GM18951 (cell line): ENCODE data around the gene SHQ1.
"Not testable (repeated sequence)": the region's sequence is repeated elsewhere in the genome, so short reads cannot be mapped to it uniquely, and the experiment has no call there.

ENCODE experiments used
- POLR2A ChIP-seq: IDR thresholded peaks from 4 replicates; pipeline ENCODE4 v1.6.1; 2011; ENCODE audit warnings: mild to moderate bottlenecking; ENCODE audit not compliant: insufficient read length, insufficient read depth; ENCODE audit errors: extremely low read depth
- in situ Hi-C: fragments of 300-500 bp; cut with MboI; formaldehyde crosslinking; loops from one replicate; pipeline ENCODE4 v1.12.0; 2022; ENCODE audit warnings: low sequenced_read_pairs, mixed read lengths, inconsistent platforms; ENCODE audit not compliant: unreplicated experiment

Gene SHQ1

DNA sequence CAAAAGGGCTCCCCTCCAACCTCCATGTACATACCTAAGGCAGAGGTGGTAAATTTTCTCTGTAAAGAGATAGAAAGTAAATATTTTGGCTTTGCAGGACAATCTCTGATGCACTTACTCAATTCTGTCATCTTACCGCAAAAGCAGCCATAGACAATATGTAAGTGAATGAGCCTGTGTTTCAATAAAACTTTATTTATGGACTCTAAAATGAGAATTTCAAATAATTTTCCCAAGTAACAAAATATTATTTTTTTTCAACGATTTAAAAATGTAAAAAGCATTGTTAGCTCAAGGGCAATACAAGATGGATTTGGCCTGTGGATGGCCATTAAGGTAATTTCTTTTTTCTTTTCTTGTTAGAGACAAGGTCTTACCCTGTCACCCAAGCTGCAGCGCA lies 44.7 kb downstream of the SHQ1 start:
- TF ChIP-seq POLR2A: no peak
- in situ Hi-C loops: no loop called here

DNA sequence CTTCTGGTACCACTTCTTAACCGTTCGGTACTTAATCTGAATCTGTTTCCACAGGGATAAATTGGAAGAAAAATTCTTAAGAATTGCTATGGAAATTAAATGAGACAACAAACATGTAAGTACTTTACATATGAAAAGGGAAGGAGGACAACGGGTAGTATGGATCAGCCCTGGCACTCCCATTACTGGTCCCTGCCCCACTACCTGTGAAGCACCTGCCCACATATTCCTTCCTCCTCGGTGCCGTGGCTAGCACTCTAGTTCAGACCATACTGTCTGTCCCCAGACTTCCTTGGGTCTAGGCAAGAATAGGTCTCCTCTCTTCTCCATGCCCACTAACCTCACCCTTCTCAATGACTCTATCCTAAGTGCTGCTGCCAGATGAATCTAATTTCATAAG lies 46.2 kb downstream of the SHQ1 start:
- no peak for TF ChIP-seq POLR2A
- in situ Hi-C loops: no loop called here

DNA sequence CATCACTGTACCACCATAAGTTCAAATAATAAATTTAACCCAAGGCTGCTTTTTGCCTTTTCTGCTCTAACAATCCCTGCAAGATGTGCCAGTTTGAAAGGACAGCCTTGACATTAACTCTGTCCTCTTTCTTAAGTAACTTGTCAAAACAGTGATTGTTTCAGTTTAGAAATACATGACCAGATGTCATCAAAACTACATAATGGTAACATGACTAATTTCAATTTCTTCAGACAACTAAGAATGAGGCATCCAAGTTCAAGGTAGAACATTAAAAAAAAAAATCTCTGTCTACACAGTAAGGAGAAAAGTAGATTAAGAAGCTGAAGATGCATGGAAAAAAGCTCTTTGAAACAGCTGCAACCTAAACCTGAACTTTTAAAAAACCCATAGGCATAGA lies 47.4 kb downstream of the SHQ1 start:
- in situ Hi-C loops: no loop called here
- TF ChIP-seq POLR2A: no peak

DNA sequence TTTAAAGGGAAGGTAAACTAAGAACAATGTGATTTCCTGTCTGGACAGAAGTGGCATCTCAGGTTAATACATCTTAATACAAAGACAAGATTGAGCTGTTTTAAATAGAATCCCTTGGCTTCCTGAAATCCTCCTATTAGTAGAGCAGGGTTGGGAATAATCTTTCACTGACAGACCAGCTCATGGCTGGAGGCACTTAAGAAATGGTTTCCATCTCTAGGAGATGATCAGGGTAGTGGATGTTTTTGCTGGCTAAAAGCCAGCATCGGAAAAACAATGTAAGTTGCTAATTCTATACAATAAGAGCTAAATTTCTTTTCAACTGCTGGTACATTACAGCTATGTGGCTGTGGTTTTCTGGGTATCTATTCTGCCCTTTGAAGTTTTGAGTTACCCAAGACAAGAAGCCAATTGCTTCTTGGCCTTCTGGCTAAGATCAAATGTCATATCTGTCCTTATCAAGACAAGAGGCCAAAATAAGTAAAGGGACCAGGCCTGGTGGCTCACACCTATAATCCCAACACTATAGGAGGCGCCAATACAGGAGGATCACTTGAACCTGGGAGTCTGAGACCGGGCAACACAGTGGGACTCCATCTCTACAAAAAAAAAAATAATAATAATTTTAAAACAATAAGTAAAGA lies 49.6 kb downstream of the SHQ1 start:
- no peak for TF ChIP-seq POLR2A
- in situ Hi-C loops: no loop called here

DNA sequence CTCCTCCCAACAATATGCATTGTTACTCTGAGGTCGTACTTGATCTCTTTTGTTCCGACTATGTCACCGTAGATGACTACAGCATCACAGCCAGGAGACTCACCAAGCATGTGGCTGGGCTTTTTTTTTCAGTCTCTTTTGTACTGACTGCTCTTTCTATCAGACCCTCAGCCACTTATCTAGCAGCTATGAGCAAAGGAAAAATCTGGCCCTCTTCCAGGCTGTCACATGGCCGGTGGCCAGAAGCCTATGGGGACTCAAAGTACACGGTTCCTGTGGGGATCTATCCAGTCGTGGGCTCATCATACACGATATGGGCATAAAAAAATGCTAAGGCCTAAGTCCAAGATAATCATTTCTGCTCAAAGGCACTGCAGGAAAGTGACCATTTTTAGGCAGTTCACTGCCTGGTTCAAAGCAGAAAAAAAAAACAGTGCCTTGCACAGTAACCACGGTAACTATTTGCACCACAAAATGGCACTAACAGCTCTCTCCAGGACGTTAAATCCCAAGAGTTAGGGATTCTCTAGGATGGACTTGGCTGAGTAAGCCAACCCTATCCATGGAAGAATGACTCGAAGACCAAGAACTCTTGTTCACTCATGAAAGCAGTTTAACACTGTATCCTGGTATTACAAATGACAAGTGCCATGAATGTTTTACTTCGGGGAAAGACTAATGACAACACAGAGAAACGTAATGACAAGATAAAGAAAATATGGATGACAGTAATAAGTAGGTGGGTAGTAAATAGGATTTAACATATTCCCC lies 50.3 kb downstream of the SHQ1 start:
- no peak for TF ChIP-seq POLR2A
- in situ Hi-C loops: no loop called here

DNA sequence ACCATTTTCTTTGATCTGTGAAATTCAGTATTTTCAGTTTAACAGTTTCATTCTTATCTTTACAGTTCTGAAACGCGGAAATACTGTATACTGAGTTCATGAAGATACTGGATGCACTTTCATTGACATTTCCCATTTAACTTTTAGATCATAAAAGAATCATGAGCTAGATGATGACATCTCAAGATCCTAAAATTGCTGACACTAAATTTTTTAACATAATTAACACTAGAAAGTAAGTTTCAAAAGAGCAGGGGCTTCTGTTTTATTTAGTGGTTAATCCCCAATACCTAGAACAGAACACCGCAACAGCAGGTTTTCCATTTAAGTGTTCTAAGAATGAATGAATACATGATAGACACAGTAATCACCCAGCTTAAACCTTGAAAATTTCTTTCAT lies 54.2 kb downstream of the SHQ1 start:
- in situ Hi-C loops: no loop called here
- TF ChIP-seq POLR2A: no peak

DNA sequence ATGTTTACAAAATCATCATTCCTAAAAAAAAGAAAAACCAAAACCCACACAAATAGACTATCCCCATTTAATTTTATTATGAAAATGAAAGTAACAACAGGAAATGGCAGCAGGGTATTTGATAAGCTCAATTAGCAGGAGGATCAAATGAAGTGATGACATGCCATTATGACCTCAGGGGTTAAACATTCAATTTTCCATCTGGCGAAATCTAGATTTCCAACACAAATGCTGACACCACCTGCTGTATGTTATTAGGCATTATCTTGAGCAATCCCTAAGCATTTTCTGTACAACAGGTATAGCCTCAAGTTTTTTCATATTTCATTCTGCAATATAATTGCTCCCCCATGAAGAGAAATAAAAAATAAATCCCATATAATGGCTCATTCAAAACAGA lies 57.1 kb downstream of the SHQ1 start:
- TF ChIP-seq POLR2A: no peak
- in situ Hi-C loops: no loop called here

DNA sequence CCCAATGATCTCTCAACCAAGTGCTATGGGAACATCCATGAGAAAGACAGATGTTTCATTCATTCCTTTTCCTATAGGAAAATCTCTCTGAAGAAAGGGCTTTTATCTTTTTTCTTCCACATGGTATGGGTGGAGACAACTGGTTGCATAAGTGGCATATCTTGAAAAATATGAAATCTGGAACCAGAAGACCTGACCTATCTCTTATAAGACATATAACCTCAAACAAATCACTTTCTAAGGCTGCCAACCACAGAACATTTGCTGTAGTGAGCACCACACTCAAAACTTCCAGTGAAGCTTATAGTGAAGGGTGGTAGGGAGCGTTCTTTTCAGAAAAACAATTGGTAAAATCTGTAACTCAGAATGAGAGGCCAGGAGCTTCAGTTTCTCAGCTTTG lies 58.5 kb downstream of the SHQ1 start:
- no peak for TF ChIP-seq POLR2A
- in situ Hi-C loops: no loop called here

DNA sequence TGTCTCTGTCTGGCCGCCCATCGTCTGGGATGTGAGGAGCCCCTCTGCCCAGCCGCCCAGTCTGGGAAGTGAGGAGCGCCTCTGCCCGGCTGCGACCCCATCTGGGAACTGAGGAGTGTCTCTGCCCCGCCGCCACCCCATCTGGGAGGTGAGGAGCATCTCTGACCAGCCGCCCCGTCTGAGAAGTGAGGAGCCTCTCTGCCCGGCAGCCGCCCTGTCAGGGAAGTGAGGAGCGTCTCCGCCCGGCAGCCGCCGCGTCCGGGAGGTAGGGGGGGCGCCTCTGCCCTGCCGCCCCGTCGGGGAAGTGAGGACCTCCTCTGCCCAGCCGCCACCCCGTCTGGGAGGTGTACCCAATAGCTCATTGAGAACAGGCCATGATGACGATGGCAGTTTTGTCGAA lies 60.0 kb downstream of the SHQ1 start:
- in situ Hi-C loops: not testable (repeated sequence)

DNA sequence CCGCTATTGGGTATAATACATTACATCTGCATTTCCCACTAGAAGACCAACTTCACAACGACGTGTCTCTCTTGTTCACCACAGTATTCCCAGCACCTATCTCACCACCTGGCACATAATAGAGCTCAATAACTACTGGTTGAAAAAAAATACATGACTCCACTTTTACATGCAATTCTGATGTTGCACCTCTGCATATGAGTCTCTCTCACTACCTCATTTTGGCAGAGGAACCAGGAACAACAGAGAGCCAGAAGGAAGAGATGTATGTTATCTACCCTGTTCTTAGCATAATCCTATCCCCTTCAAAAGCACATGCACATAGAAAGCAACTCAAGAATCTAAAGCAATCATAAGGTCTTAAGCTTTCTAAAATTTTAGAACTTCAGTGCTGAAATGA lies 61.6 kb downstream of the SHQ1 start:
- in situ Hi-C loops: no loop called here
- TF ChIP-seq POLR2A: no peak

DNA sequence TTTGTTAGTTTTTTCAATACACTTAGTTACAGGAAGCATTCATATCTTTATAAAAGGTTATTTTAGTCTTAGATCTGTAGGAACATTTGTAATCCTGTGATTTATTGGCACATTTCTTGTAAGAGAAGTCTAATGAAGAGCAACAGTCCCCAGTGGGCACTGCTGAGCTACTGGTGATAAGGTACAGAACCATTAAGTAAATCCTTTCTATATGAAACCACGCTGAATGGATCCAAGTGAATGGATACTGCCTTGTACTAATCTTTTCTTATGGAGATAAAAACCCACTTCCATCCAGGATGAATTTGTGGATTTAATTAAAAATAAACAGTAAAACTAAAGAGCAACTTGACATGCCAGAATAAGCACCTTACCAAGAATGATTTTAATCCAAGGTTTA lies 64.0 kb downstream of the SHQ1 start:
- TF ChIP-seq POLR2A: no peak
- in situ Hi-C loops: no loop called here

DNA sequence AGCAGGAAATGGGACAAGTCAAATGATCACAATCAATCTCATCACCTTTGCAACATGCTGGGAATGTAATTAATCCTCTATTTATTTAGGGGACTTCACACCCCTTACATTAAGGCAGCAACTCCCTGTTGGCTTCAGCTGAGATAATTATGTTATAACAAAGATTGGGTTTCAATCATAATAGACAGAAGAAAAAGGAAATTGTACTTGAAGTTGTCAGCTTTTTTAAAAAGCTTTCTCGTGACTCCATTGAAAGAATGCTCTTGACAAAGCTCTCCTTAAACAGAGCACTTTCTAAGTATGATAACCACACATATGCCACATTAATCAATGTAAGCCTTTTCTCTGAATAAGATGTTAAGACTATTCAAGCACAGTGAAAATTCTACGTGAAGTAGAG lies 65.7 kb downstream of the SHQ1 start:
- TF ChIP-seq POLR2A: no peak
- in situ Hi-C loops: no loop called here

DNA sequence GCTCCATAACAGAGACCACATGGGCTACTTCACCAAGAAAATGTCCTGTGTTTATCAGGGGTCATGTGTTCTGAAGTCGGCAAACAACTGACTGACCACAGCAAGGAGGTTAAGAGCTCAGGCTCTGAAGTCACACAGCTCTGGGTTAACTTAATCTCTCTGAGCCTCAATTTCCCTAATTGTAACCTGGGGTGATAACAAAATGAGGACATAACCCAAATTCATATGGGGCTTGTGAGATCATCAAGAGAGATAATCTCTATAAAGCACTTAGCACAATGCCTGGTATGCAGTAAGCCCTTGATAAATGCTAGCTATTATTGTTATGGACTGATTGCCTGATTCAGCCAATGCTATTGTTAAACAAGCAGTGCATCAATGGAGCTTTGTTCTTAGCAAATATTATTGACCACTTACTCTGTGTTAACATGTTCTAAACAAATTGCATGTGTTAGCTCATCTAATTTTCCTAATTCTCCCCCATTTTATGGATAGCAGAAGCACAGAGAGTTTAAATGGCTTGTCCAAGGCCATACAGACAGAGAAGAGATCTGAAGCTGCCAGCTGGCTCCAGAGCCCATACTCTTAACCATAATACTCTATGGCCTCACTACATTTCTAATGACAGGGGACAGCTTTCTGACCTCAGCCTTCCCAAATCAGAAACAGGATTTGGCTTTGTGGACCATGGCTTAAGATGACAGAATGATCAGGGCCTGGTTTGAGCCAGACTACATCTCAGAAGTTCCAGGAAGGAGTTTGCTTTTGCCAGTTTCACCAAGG lies 78.3 kb downstream of the SHQ1 start:
- no peak for TF ChIP-seq POLR2A
- in situ Hi-C loops: no loop called here

DNA sequence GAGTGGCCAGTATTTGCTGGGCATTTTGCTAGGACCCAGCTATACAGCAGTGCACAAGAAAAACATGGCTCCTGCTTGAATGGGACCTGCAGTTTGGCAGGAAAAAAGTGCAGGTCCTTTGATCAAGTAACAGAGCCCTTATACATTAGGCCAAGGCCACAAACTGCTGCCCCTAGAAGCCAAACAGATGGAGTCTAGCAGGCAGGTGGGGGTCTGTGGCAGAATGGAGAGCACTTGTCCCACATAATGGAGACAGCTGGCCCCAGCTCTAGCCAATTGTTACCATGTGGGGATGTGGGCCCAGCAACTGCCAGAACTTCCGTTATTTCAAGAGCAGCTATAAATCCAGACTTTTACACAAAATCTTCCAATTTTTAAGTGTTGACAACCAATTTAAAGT lies 79.3 kb downstream of the SHQ1 start:
- no peak for TF ChIP-seq POLR2A
- in situ Hi-C loops: no loop called here
